Measurements from ENCODE around the gene OR1S1.
"Not testable (repeated sequence)": the region's sequence is repeated elsewhere in the genome, so short reads cannot be mapped to it uniquely, and the experiment has no call there.

OR1S1 gene

GRCh38 chr11:58212420-58212819 is at the start of gene OR1S1:
OR1S1 (plus strand) TSS chr11:58212720.
- DNase-seq, result not testable (repeated sequence)

DNA sequence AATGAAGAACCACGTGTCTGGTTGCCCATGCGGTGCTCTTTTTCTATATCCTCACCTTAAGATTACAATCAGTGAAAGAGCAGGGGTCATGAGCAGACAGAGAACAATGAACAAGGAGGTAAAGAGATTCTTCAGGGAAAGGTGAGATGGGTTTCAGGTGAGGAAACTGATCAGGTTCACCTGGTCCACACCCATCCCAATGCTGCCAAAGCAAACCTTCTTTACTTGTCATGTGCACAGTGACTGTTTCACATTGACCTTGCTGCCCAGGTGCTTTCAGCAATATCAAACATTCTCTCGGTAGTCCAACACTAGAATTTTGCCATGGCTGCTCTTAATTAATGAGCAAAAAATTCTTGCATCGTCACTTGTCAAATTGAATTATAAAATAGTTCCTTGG is 48.1 kb upstream of the OR1S1 start:
- no peak for DNase-seq

- DNase-seq, result no peak
These were observed 47.5 kb upstream of the OR1S1 start for GRCh38 chr11:58164990-58165389.

DNA sequence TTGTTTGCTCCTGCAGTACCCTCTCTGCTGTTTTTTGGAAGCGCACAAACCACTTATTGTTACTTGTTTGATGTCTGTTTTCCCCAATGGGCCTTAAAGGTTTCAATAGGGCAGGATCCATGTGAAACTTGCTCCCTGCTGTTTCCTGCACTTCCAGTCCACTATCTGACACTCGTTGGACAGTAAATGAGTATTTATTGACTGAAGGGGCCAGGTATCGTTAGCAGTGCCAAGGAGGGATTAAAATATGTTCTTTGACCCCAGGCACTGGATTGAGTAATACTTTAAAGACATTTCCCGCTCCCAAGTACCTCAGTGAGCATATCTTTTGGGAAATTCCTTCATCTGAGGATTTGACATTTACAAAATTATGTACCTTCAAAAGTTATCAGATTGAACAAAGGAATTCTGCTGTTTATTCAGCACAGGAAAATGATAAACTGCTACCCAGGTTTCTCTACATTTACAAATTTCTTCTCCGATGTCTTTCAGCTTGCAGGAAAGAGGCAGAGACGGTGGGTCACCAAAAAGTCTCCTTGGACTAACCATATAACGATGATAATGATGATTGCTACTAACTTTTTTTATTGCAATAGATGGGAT is 46.9 kb upstream of the OR1S1 start:
- DNase-seq, result no peak

DNA sequence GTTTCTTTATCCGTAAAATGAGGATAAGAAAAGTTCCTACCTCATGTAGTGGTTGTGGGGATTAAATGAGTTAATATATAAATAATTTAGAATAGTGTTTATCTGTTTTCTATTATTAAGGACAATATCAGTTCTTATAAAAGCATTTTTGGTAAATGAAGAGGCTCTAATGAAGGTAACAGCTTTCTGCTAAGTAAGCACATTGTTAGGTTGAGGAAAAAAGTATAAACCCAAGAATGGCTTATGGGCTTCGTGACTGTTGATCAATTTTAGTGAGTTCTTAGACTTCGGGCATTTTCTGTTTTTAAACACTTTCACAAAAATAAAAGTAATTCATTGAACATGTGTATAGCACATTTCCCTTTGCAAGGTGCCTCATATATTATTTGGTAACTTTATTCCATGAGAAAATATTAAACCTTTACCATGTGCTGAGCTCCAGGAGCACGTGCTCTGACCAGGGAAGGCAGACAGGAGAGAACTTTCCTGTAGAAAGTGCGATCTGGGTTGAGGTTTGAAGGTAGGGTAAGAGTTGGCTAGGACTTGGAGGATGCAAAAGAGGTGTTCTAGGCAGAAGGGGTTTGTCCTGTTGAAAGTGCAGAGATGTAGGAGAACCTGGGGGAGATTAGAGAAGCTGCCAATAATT is 35.0 kb upstream of the OR1S1 start:
- DNase-seq, result no peak

- DNase-seq, result no peak
These were observed 34.1 kb upstream of the OR1S1 start for GRCh38 chr11:58178444-58178843.

DNA sequence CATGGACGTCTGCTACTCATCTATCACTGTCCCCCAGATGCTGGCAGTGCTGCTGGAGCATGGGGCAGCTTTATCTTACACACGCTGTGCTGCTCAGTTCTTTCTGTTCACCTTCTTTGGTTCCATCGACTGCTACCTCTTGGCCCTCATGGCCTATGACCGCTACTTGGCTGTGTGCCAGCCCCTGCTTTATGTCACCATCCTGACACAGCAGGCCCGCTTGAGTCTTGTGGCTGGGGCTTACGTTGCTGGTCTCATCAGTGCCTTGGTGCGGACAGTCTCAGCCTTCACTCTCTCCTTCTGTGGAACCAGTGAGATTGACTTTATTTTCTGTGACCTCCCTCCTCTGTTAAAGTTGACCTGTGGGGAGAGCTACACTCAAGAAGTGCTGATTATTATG is 32.9 kb upstream of the OR1S1 start:
- DNase-seq, result no peak

GRCh38 chr11:58186938-58187337 is 25.6 kb upstream of the OR1S1 start:
- no peak for DNase-seq

GRCh38 chr11:58188770-58189169 is 23.8 kb upstream of the OR1S1 start, which contains the start of gene OR9Q2:
OR9Q2 (plus strand) TSS chr11:58189070; CDS start chr11:58190491, 1,421 bp downstream.
- no peak for DNase-seq

DNA sequence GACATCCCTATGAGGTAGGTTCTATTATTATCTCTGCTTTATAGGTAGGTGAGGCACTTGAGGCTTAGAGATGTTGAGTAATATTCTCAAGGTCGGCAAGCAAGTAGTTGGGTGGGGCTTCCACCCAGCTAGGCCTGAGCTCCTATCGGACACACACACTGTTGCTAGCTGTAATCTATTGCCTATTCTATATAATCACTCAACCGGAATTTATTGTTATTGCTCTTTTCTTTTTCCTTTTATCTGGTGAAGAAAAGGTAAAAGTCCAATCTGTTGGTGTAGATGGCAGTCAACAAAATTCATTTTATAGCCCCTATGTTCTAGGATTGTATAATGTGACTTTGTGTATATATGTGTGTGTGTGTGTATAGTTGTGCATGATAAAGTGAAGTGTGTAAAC is 20.3 kb upstream of the OR1S1 start:
- DNase-seq, result no peak

- no peak for DNase-seq
These were observed 19.1 kb upstream of the OR1S1 start for GRCh38 chr11:58193391-58193790.

GRCh38 chr11:58195939-58196338 is 16.6 kb upstream of the OR1S1 start:
- DNase-seq, result no peak

DNA sequence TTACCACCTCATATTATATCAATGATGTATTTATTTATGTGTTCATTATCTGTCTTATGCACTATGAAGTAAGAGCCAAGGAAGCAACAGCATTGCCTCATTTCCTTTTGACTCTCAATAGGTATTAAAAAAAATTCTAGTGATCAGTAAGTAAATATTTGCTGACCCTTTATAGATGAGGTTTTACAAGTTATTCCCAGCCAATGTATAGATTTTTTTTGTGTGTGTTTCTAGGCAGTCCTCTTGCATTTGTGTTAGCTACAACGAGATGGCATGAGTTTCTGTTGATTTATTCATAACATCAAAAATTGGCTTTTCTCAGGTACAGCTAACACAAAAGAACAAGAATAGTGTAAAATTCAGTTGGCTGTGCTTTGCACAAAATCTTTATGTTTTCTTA is 13.2 kb upstream of the OR1S1 start:
- DNase-seq, result no peak

GRCh38 chr11:58204042-58204441 is 8.5 kb upstream of the OR1S1 start, which contains the start of gene OR1S2:
OR1S2 (minus strand) TSS chr11:58204142; CDS start chr11:58204142, 0 bp downstream.
- DNase-seq, result no peak

DNA sequence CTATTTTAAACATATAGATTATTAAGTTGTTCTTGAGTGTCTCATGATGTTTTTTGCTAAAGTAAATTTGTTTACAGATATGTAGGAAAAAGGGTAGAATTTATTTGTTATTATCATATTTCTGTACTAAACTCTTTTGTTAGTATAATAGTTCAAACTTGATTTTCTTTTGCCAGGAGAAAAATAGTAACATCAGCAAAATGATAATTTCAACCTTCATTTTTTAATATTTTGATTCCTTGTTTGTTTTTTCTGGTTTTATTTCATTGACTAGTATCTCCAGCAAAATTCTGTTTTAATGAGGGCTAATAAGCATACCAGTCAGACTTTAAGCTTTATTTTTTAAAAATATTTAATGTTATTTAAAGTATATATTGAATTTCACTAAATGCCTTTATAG is 4.0 kb downstream of the OR1S1 start:
- DNase-seq, result no peak

DNA sequence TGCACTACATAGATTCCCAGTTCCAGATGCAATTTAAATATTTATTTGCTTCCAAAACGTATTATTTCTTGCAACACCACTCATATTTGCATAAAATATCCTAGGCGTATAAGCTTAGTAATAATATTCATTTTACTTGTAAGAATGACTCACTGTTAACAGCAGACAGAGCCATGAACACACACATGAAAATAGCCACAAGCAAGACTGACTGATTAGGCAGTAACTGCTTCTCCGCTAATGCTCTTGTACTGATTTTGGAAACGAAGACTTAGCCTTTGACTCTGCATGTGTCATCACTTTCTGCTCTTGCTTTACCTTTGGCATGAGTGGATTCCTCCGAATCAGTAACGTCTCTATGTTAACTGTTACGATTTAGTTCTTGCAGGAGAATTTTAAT is 10.2 kb downstream of the OR1S1 start:
- no peak for DNase-seq

DNA sequence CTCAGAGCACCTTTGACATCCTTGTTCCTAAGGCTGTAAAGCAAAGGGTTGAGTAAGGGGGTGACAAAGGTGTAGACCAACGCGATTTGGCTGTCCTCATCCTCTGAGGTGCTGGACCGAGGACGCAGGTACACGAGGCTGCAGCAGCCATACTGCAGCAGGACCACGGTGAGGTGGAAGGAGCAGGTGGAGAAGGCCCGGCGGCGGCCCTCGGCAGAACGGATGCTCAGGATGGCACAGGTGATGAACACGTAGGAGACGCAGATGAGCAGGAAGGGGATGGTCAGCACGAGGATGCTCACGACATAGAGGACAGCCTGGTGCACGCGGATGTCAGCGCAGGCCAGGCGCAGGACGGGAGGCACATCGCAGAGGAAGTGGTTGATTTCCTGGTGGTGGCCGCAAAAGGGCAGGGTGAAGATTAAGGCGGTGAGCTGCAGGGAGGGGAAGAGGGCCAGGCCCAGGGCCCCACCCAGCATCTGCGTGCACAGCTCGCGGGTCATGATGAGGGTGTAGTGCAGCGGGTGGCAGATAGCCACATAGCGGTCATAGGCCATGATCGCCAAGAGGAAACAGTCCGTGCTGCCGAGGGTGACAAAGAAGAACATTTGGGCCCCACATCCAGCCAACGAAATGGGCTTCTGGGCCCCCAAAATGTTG is 15.6 kb downstream of the OR1S1 start:
- DNase-seq, result no peak

- DNase-seq, result no peak
These were observed 31.4 kb downstream of the OR1S1 start for GRCh38 chr11:58243954-58244353.

GRCh38 chr11:58254936-58255335 is 42.4 kb downstream of the OR1S1 start:
- DNase-seq, result no peak

GRCh38 chr11:58259983-58260382 is 47.5 kb downstream of the OR1S1 start:
- no peak for DNase-seq
